Loucy (cell line): ENCODE measurements around the gene UFC1.

Experiments
- H2AFZ ChIP-seq: fragments of 200-600 bp; sonication (generic); 2 replicates; pipeline ENCODE4 v1.6.0; 2016; ENCODE audit warnings: antibody characterized with exemption, mild to moderate bottlenecking, low read length, moderate library complexity
- H3F3A ChIP-seq: fragments of 200-600 bp; 2 replicates; pipeline ENCODE4 v1.6.0; 2016; ENCODE audit warnings: antibody characterized with exemption, low read depth, mild to moderate bottlenecking
- H3K27me3 ChIP-seq: fragments of 200-600 bp; sonication (generic); 2 replicates; pipeline ENCODE4 v1.6.1; 2014; ENCODE audit warnings: low read length, mild to moderate bottlenecking; ENCODE audit not compliant: insufficient read depth, poor library complexity, severe bottlenecking
- H3K36me3 ChIP-seq: fragments of 200-600 bp; sonication (generic); 2 replicates; pipeline ENCODE4 v1.6.1; 2016; ENCODE audit warnings: low read length; ENCODE audit not compliant: insufficient read depth
- H3K4me1 ChIP-seq: fragments of 200-600 bp; sonication (generic); 2 replicates; pipeline ENCODE4 v1.5.1; 2014; ENCODE audit warnings: low read length, mild to moderate bottlenecking; ENCODE audit not compliant: insufficient read depth, poor library complexity, severe bottlenecking
- H3K4me2 ChIP-seq: fragments of 200-600 bp; sonication (generic); 2 replicates; pipeline ENCODE4 v1.6.0; 2014; ENCODE audit warnings: antibody characterized with exemption, low read length, low read depth, mild to moderate bottlenecking; ENCODE audit not compliant: poor library complexity, severe bottlenecking
- H3K4me3 ChIP-seq: fragments of 200-600 bp; sonication (generic); 2 replicates; pipeline ENCODE4 v1.5.1; 2014; ENCODE audit warnings: low read length, mild to moderate bottlenecking, mixed read lengths; ENCODE audit not compliant: poor library complexity, severe bottlenecking
- H3K79me2 ChIP-seq: fragments of 200-600 bp; sonication (generic); 2 replicates; pipeline ENCODE4 v1.6.1; 2014; ENCODE audit warnings: low read length; ENCODE audit not compliant: insufficient read depth
- H3K9ac ChIP-seq: fragments of 200-600 bp; sonication (generic); 2 replicates; pipeline ENCODE4 v1.6.0; 2014; ENCODE audit warnings: mild to moderate bottlenecking, low read depth, low read length, moderate library complexity; ENCODE audit not compliant: poor library complexity, severe bottlenecking
- H3K9me2 ChIP-seq: fragments of 200-600 bp; sonication (generic); replicated peaks from 2 replicates; pipeline ENCODE4 v1.6.1; 2016; ENCODE audit warnings: low read depth, low read length, mixed read lengths
- H3K9me3 ChIP-seq: fragments of 200-600 bp; sonication (generic); 2 replicates; pipeline ENCODE4 v1.6.1; 2014; ENCODE audit warnings: mild to moderate bottlenecking, antibody characterized with exemption, low read length, low read depth; ENCODE audit not compliant: insufficient read depth
- H4K20me1 ChIP-seq: fragments of 200-600 bp; sonication (generic); 2 replicates; pipeline ENCODE4 v1.6.0; 2014; ENCODE audit warnings: antibody characterized with exemption, low read length, mild to moderate bottlenecking; ENCODE audit not compliant: insufficient read depth, poor library complexity, severe bottlenecking
- CTCF ChIP-seq: fragments of 200-600 bp; sonication (generic); conservative IDR thresholded peaks from 2 replicates; pipeline ENCODE4 v1.5.1; 2014; ENCODE audit warnings: mild to moderate bottlenecking, antibody characterized with exemption, low read length
- EZH2phosphoT487 ChIP-seq: fragments of 200-600 bp; IDR thresholded peaks from 2 replicates; pipeline ENCODE4 v1.6.1; 2018; ENCODE audit warnings: antibody characterized with exemption, mild to moderate bottlenecking, moderate library complexity, borderline replicate concordance

UFC1 gene

DNA sequence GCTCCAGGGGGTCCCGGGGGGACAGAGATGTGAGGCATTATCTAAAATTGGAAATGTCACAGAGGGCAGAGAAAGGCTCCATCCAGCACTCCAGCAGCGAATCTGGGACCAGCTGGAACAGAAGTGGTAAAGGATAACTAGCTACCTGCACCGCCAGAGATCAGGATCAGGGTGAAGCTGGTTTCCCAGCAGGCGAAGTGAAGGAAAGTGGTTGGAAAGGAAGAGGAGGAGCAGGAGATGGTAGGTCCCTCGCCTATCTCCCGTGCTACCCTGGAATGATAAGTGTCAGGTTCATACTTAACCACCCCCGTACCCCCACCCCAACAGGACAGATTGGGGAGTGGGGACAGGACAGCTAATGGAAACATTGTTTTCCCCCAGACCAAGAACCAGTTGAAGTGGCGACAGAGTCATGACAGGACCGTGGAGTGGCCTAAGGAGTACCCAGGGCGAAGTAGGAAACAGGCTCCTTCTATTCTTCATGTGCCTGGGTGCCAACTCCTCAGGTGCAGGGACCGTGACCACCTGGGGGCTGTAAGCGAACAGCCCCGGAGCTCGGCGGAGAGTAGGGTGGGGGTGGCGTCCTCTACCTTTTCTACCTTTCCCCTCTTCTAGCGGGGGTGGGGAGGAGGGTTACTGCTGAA lies 22.8 kb downstream of the UFC1 start:
- Histone ChIP-seq H3K79me2 (peaks cover 27% of the 10 kb centered on the region), H3K36me3 (peaks cover 23% of the 10 kb centered on the region; the same call in 1 of the 2 replicates), H3F3A (no peaks in the 10 kb centered on the region), H3K9me3 (no peaks in the 10 kb centered on the region), H2AFZ (peak overlapping the region; percentile 89), H3K4me2 (peak overlapping the region; percentile 78), H3K4me1 (peaks cover 29% of the 10 kb centered on the region), H4K20me1 (peaks cover 6% of the 10 kb centered on the region), H3K9me2 (no peaks in the 10 kb centered on the region), H3K27me3 (no peaks in the 10 kb centered on the region), H3K4me3 (peak overlapping the region; percentile 93), H3K9ac (peak overlapping the region; percentile 80)
- TF ChIP-seq CTCF = no peak
- no peak for TF ChIP-seq EZH2phosphoT487

- H3K9me3 ChIP-seq = no peaks in the 10 kb centered on the region
- peaks cover 27% of the 10 kb centered on the region for H3K79me2 ChIP-seq
Measured at GRCh38 chr1:161177112-161177935, 23.5 kb downstream of the UFC1 start, which contains the start of gene B4GALT3. B4GALT3 (minus strand) TSS chr1:161177507; CDS start chr1:161176060, 1,447 bp downstream.

GRCh38 chr1:161177936-161178244 lies 24.1 kb downstream of the UFC1 start:
- Histone ChIP-seq H3K27me3 (no peaks in the 10 kb centered on the region), H3K9ac (peak overlapping the region; percentile 80), H4K20me1 (peaks cover 6% of the 10 kb centered on the region), H3K4me3 (peak overlapping the region; percentile 93), H3K9me3 (no peaks in the 10 kb centered on the region), H3F3A (no peaks in the 10 kb centered on the region), H3K9me2 (no peaks in the 10 kb centered on the region), H3K4me2 (peak overlapping the region; percentile 78), H3K79me2 (peaks cover 26% of the 10 kb centered on the region), H3K36me3 (peaks cover 15% of the 10 kb centered on the region; the same call in 1 of the 2 replicates), H3K4me1 (peaks cover 42% of the 10 kb centered on the region), H2AFZ (0 out of 2 replicates have a peak overlapping the region, but pooled peaks have one; percentile 89)
- TF ChIP-seq CTCF (0 out of 2 replicates have a peak, but pooled peaks have one; percentile 2), EZH2phosphoT487 (no peak)

More at GRCh38 chr1:161177112-161177935, 23.5 kb downstream of the UFC1 start, which contains the start of gene B4GALT3:
- Histone ChIP-seq H2AFZ (peak within 1 kb of the TSS; percentile 89), H3K27me3 (no peaks in the 10 kb centered on the region), H3K9me2 (no peaks in the 10 kb centered on the region), H4K20me1 (peaks cover 6% of the 10 kb centered on the region), H3K4me2 (peak within 1 kb of the TSS; percentile 78), H3K9ac (peak within 1 kb of the TSS; percentile 80), H3F3A (no peaks in the 10 kb centered on the region), H3K4me3 (peak within 1 kb of the TSS; percentile 93), H3K4me1 (peaks cover 36% of the 10 kb centered on the region), H3K36me3 (peaks cover 16% of the 10 kb centered on the region; the same call in 1 of the 2 replicates)
- TF ChIP-seq CTCF (peak; percentile 47), EZH2phosphoT487 (no peak)
